ENCODE measurements around the gene CDX2.
A peak's percentile ranks its signal among the peaks of the same experiment; 100 is the strongest.

The CDX2 gene

GRCh38 chr13:27963491-27963890 is 5.6 kb downstream of the CDX2 start:
- no peak for TF ChIP-seq Cebpa-rat (IDR thresholded peaks at IDR 0.05)
- Histone ChIP-seq H3K27me3 (peaks cover 100% of the 10 kb centered on the region in 11 experiments), H3K27ac (no peak overlapping the region), H3K4me3 (no peak overlapping the region), H3K9ac (no peak overlapping the region), H3K36me3 (no peaks in the 10 kb centered on the region), H3K9me3 (replicated peaks in 1 of 11) (peaks cover 0 to 16% (median 4%) of the 10 kb centered on the region in 11 experiments; a peak in 10 of 22 replicates), H3K4me1 (peaks cover 7 to 30% (median 12%) of the 10 kb centered on the region in 10 experiments; a peak in 10 of 20 replicates), H4K20me1 (peaks cover 0 to 82% (median 45%) of the 10 kb centered on the region in 11 experiments; a peak in 17 of 22 replicates), H3K4me2 (no peak overlapping the region)

GRCh38 chr13:27962982-27963381 is 6.1 kb downstream of the CDX2 start:
- no peak for TF ChIP-seq Cebpa-rat (IDR thresholded peaks at IDR 0.05)
- no peak overlapping the region for H3K4me2 ChIP-seq
- H3K4me3 ChIP-seq, result no peak overlapping the region
- peaks cover 100% of the 10 kb centered on the region in 11 experiments for H3K27me3 ChIP-seq
- peaks cover 7 to 25% (median 12%) of the 10 kb centered on the region in 10 experiments; a peak in 10 of 20 replicates for H3K4me1 ChIP-seq
- no peaks in the 10 kb centered on the region for H3K36me3 ChIP-seq
- peaks cover 0 to 11% (median 0%) of the 10 kb centered on the region in 11 experiments; a peak in 4 of 22 replicates for H3K9me3 ChIP-seq (replicated peaks in 1 of 11)
- H3K27ac ChIP-seq, result no peak overlapping the region
- peaks cover 0 to 77% (median 40%) of the 10 kb centered on the region in 11 experiments; a peak in 17 of 22 replicates for H4K20me1 ChIP-seq
- H3K9ac ChIP-seq, result no peak overlapping the region

- Histone ChIP-seq H3K9me3 (replicated peaks in 1 of 11) (peaks cover 0 to 9% (median 0%) of the 10 kb centered on the region in 11 experiments; a peak in 3 of 22 replicates), H3K4me3 (no peak overlapping the region), H3K27me3 (peaks cover 100% of the 10 kb centered on the region in 11 experiments), H3K9ac (no peak overlapping the region), H3K36me3 (no peaks in the 10 kb centered on the region), H3K4me2 (no peak overlapping the region), H4K20me1 (peaks cover 0 to 70% (median 34%) of the 10 kb centered on the region in 11 experiments; a peak in 15 of 22 replicates), H3K27ac (no peak overlapping the region), H3K4me1 (peaks cover 7 to 22% (median 11%) of the 10 kb centered on the region in 10 experiments; a peak in 10 of 20 replicates)
- TF ChIP-seq Cebpa-rat (IDR thresholded peaks at IDR 0.05), result no peak
These were observed 6.8 kb downstream of the CDX2 start for GRCh38 chr13:27962128-27962841.

- Histone ChIP-seq H3K4me3 (peak overlapping the region in 6 of 10 experiments; percentile 14 to 47 (median 31); a peak in 7 of 20 replicates), H3K4me2 (peak overlapping the region; percentile 18 to 83 (median 45); a peak in 21 of 22 replicates), H3K27me3 (peaks cover 100% of the 10 kb centered on the region in 11 experiments), H3K36me3 (no peaks in the 10 kb centered on the region), H3K9ac (no peak overlapping the region), H3K4me1 (peaks cover 7 to 13% (median 11%) of the 10 kb centered on the region in 10 experiments; a peak in 10 of 20 replicates), H4K20me1 (peaks cover 0 to 61% (median 32%) of the 10 kb centered on the region in 11 experiments; a peak in 15 of 22 replicates), H3K9me3 (replicated peaks in 1 of 11) (peaks cover 0 to 9% (median 0%) of the 10 kb centered on the region in 11 experiments; a peak in 3 of 22 replicates), H3K27ac (no peak overlapping the region)
- TF ChIP-seq Cebpa-rat (IDR thresholded peaks at IDR 0.05), result no peak
These were observed 7.7 kb downstream of the CDX2 start for GRCh38 chr13:27961227-27962085.

GRCh38 chr13:27960362-27961226 is 8.5 kb downstream of the CDX2 start:
- peaks cover 0 to 4% (median 0%) of the 10 kb centered on the region in 11 experiments; a peak in 1 of 22 replicates for H3K9me3 ChIP-seq (replicated peaks in 1 of 11)
- peaks cover 7 to 13% (median 10%) of the 10 kb centered on the region in 10 experiments; a peak in 10 of 20 replicates for H3K4me1 ChIP-seq
- no peaks in the 10 kb centered on the region for H3K36me3 ChIP-seq
- H3K4me2 ChIP-seq, result peak overlapping the region; percentile 18 to 83 (median 45); a peak in 21 of 22 replicates
- H3K9ac ChIP-seq, result no peak overlapping the region
- no peak overlapping the region for H3K27ac ChIP-seq
- H3K27me3 ChIP-seq, result peaks cover 100% of the 10 kb centered on the region in 11 experiments
- TF ChIP-seq Cebpa-rat (IDR thresholded peaks at IDR 0.05), result no peak
- peaks cover 0 to 57% (median 23%) of the 10 kb centered on the region in 11 experiments; a peak in 14 of 22 replicates for H4K20me1 ChIP-seq
- peak overlapping the region in 6 of 10 experiments; percentile 14 to 47 (median 31); a peak in 8 of 20 replicates for H3K4me3 ChIP-seq

GRCh38 chr13:27959976-27960361 is 9.1 kb downstream of the CDX2 start:
- no peaks in the 10 kb centered on the region for H3K36me3 ChIP-seq
- peaks cover 7 to 13% (median 10%) of the 10 kb centered on the region in 10 experiments; a peak in 10 of 20 replicates for H3K4me1 ChIP-seq
- H3K9me3 ChIP-seq (replicated peaks in 1 of 11), result 0 out of 22 replicates have a peak, but pooled peaks cover 0 to 4% (median 0%) of the 10 kb centered on the region in 11 experiments
- H3K9ac ChIP-seq, result no peak overlapping the region
- H3K4me3 ChIP-seq, result peak overlapping the region in 3 of 10 experiments; percentile 37 to 47 (median 37); a peak in 4 of 20 replicates
- H4K20me1 ChIP-seq, result peaks cover 0 to 51% (median 18%) of the 10 kb centered on the region in 11 experiments; a peak in 14 of 22 replicates
- H3K27ac ChIP-seq, result no peak overlapping the region
- no peak for TF ChIP-seq Cebpa-rat (IDR thresholded peaks at IDR 0.05)
- peak overlapping the region in 7 of 11 experiments; percentile 32 to 83 (median 62); a peak in 9 of 22 replicates for H3K4me2 ChIP-seq
- H3K27me3 ChIP-seq, result peaks cover 100% of the 10 kb centered on the region in 11 experiments

- Histone ChIP-seq H4K20me1 (peaks cover 0 to 36% (median 15%) of the 10 kb centered on the region in 11 experiments; a peak in 14 of 22 replicates), H3K27ac (no peak overlapping the region), H3K36me3 (no peaks in the 10 kb centered on the region), H3K9ac (no peak overlapping the region), H3K4me3 (no peak overlapping the region), H3K4me2 (no peak overlapping the region), H3K27me3 (peaks cover 89 to 100% (median 100%) of the 10 kb centered on the region in 11 experiments), H3K4me1 (peaks cover 20 to 33% (median 30%) of the 10 kb centered on the region in 10 experiments; a peak in 19 of 20 replicates), H3K9me3 (replicated peaks in 1 of 11) (peaks cover 0 to 6% (median 4%) of the 10 kb centered on the region in 11 experiments; a peak in 2 of 22 replicates)
- TF ChIP-seq Cebpa-rat (IDR thresholded peaks at IDR 0.05), result no peak
These were observed 12.4 kb downstream of the CDX2 start for GRCh38 chr13:27956576-27957300.

Measured in BLaER1 treated with 17β-estradiol and CSF1 and Interleukin-3, amounts not matched to agents 10 nM and 100 nM (cell line).